Testis (tissue), 3 donors: ENCODE results near the gene CNTRL. TPM values are rescaled to one million over a fixed set of nuclear protein-coding genes. Genes with fewer than 3 reads are reported as not detected.
"Not testable (repeated sequence)": the region's sequence is repeated elsewhere in the genome, so short reads cannot be mapped to it uniquely, and the experiment has no call there.

Experiments
- DNase-seq: peaks from one replicate; pipeline ENCODE4 v3.0.0-alpha.2; 2019
- H3K27ac ChIP-seq, 2 donors: fragments of 200-600 bp; sonication (generic); one replicate each; pipeline ENCODE4 v1.5.1; 2019
- H3K27me3 ChIP-seq: fragments of 200-600 bp; sonication (generic); one replicate; pipeline ENCODE4 v1.5.1; 2019
- H3K36me3 ChIP-seq: fragments of 200-600 bp; sonication (generic); one replicate; pipeline ENCODE4 v1.5.1; 2017; ENCODE audit warnings: low read depth; ENCODE audit errors: missing control alignments
- H3K4me1 ChIP-seq: fragments of 200-600 bp; sonication (generic); one replicate; pipeline ENCODE4 v1.5.1; 2019
- H3K4me3 ChIP-seq, 2 donors: fragments of 200-600 bp; sonication (generic); one replicate each; pipeline ENCODE4 v1.5.1; 2017 to 2019
- H3K9me3 ChIP-seq: fragments of 200-600 bp; sonication (generic); one replicate; pipeline ENCODE4 v1.5.1; 2017
- POLR2A ChIP-seq: fragments of 450-650 bp; IDR thresholded peaks from one replicate; pipeline ENCODE4 v1.6.1; 2017; ENCODE audit warnings: antibody characterized with exemption, mild to moderate bottlenecking, moderate library complexity
- WGBS, 2 donors: methylation state at CpG; one replicate each; pipeline ENCODE4 v1.1.5; 2018; 5-methylcytosine and 5-hydroxymethylcytosine counted together
- intact Hi-C: fragments of 100-400 bp; cut with DNase I; formaldehyde crosslinking; loops from one replicate; pipeline ENCODE4 v1.15.1; 2023; ENCODE audit warnings: low total_unique reads
- polyA plus RNA-seq: library from polyadenylated mRNA; stranded (reverse); fragments of 350-450 nt; fragmentation: Illumina TruSeq; extraction: RNeasy Lipid Tissue Mini Kit (QIAGEN cat#74804); gene quantifications from one replicate; pipeline ENCODE4 v1.2.3, GENCODE V29; 2014; ENCODE audit warnings: low read depth, low replicate concordance; ENCODE audit not compliant: insufficient read depth
- total RNA-seq, 2 donors: library from RNA; depleted of rRNA; stranded (reverse); fragments of >200 nt; gene quantifications; one replicate each; pipeline ENCODE4 v1.2.3, GENCODE V29; 2016
- TF ChIP-seq, protein P1 (sequence below), 3 experiments: fragments of 450-650 bp in 2 of 3; fragments of 200-600 bp in 1 of 3; sonication (generic) in 1 of 3; IDR thresholded peaks; one replicate each; pipeline ENCODE4 v1.5.1; 2016 to 2019; ENCODE audit warnings: antibody characterized with exemption in 3 of 3, mild to moderate bottlenecking in 2 of 3, moderate library complexity in 1 of 3

Gene CNTRL
- total and polyA plus RNA-seq, 3 donors from 2014 or later, result 42.4 to 94.7 (median 57.7) TPM

DNA sequence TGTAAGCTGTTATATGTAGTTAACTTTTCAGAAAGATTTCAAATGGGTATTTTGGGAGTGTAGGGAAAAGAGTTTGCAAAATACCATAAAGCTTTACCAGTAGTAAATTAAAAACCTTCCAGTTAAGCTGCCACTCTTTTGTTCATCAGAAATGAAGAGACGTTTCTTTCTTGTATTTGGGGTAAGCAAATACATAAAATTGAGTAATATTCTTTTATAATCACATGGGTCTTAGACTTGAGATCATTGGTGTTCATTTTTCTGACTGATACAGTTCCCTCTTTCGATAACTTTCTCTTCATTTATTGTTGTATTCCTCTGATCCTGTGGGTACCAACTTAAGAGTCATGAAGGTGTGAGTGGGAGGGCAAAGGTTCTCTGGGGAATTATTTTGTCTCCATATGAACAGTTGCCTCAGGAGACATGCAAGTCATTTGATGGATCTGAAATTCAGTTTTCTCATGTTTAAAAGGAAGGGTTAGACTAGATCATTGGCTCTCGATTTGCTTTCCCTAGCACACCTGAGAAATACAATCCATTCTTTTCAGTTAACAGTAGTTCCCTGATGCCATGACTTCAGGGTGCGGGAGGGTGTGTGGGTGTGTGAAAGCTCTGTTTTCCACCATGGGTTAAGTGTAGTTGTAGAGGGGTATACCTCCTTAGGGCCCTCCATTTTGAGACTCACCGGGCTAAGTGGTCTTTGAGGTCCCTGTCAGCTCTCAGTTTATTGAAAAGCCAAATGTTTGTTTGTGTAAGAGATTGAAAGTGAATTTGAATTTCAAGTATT, 47.7 kb downstream of the CNTRL start:
- Histone ChIP-seq H3K27me3 (no peaks in the 10 kb centered on the region), H3K4me1 (no peaks in the 10 kb centered on the region), H3K36me3 (no peaks in the 10 kb centered on the region), H3K27ac (no peak overlapping the region), H3K9me3 (no peaks in the 10 kb centered on the region), H3K4me3 (peak overlapping the region; percentile 29 to 54)
- intact Hi-C loops, result no loop called here
- no peak for DNase-seq
- no peak for TF ChIP-seq POLR2A
- TF ChIP-seq, protein P1, sequence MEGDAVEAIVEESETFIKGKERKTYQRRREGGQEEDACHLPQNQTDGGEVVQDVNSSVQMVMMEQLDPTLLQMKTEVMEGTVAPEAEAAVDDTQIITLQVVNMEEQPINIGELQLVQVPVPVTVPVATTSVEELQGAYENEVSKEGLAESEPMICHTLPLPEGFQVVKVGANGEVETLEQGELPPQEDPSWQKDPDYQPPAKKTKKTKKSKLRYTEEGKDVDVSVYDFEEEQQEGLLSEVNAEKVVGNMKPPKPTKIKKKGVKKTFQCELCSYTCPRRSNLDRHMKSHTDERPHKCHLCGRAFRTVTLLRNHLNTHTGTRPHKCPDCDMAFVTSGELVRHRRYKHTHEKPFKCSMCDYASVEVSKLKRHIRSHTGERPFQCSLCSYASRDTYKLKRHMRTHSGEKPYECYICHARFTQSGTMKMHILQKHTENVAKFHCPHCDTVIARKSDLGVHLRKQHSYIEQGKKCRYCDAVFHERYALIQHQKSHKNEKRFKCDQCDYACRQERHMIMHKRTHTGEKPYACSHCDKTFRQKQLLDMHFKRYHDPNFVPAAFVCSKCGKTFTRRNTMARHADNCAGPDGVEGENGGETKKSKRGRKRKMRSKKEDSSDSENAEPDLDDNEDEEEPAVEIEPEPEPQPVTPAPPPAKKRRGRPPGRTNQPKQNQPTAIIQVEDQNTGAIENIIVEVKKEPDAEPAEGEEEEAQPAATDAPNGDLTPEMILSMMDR (IDR thresholded peaks at IDR 0.05), result no peak
- 48 to 65% methylated on average over 5 of the region's 5 CpGs for WGBS, 2 donors

GRCh38 chr9:121123816-121124535, 49.2 kb downstream of the CNTRL start:
- Histone ChIP-seq H3K36me3 (no peaks in the 10 kb centered on the region), H3K27ac (no peak overlapping the region), H3K4me3 (no peak overlapping the region), H3K9me3 (no peaks in the 10 kb centered on the region), H3K27me3 (no peaks in the 10 kb centered on the region), H3K4me1 (no peaks in the 10 kb centered on the region)
- TF ChIP-seq POLR2A, result no peak
- TF ChIP-seq, protein P1 (IDR thresholded peaks at IDR 0.05), result no peak
- intact Hi-C loops, result no loop called here
- 85 to 93% methylated on average over 5 of the region's 5 CpGs for whole genome bisulfite sequencing, 2 donors
- DNase-seq, result no peak

DNA sequence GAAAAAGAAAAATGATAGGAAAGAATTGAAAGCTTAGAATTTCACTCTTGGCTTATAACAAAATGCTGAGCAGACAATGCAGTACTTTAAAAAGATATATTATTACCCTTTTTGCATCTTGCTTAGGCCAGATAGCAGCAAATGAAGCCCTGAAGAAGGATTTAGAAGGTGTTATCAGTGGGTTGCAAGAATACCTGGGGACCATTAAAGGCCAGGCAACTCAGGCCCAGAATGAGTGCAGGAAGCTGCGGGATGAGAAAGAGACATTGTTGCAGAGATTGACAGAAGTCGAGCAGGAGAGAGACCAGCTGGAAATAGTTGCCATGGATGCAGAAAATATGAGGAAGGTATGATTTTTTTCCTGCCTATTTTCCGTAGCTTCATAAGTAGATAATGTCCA, 50.8 kb downstream of the CNTRL start:
- Histone ChIP-seq H3K36me3 (no peaks in the 10 kb centered on the region), H3K4me3 (no peak overlapping the region), H3K4me1 (no peaks in the 10 kb centered on the region), H3K27me3 (no peaks in the 10 kb centered on the region), H3K27ac (no peak overlapping the region), H3K9me3 (no peaks in the 10 kb centered on the region)
- 22 to 35% methylated on average over 3 of the region's 3 CpGs for WGBS, 2 donors
- intact Hi-C loops, result no loop called here
- DNase-seq, result no peak
- TF ChIP-seq, protein P1 (IDR thresholded peaks at IDR 0.05), result no peak
- no peak for TF ChIP-seq POLR2A

DNA sequence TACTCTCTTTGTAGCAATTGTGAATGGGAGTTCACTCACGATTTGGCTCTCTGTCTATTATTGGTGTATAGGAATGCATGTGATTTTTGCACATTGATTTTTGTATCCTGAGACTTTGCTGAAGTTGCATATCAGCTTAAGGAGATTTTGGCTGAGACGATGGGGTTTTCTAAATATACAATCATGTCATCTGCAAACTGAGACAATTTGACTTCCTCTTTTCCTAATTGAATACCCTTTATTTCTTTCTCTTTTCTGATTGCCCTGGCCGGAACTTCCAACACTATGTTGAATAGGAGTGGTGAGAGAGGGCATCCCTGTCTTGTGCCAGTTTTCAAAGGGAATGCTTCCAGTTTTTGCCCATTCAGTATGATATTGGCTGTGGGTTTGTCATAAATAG, 54.6 kb downstream of the CNTRL start:
- H3K9me3 ChIP-seq, H3K27me3 ChIP-seq, H3K4me1 ChIP-seq, DNase-seq, intact Hi-C loops, H3K36me3 ChIP-seq, H3K27ac ChIP-seq, H3K4me3 ChIP-seq: not testable (repeated sequence)
- 89 to 92% methylated on average over 3 of the region's 3 CpGs for WGBS, 2 donors

DNA sequence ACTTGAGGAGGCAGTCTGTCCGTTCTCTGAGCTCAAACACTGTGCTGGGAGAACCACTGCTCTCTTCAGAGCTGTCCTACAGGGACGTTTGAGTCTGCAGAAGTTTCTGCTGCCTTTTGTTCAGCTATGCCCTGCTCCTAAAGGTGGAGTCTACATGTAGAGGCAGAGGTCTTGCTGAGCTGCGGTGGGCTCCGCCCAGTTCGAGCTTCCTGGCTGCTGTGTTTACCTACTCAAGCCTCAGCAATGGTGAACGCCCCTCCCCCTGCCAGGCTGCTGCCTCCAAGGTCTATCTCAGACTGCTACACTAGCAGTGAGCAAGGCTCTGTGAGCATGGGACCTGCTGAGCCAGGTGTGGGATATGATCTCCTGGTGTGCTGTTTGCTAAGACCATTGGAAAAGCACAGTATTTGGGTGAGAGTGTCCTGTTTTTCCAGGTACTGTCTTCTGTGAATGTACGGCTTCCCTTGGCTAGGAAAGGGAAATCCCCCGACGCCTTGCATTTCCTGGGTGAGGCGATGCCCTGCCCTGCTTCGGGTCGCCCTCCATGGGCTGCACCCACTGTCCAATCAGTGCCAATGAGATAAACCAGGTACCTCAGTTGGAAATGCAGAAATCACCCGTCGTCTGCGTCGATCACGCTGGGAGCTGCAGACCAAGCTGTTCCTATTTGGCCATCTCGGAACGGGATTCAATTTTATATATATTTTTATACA, 58.5 kb downstream of the CNTRL start:
- no peak overlapping the region for H3K27ac ChIP-seq
- H3K36me3 ChIP-seq, result no peaks in the 10 kb centered on the region
- intact Hi-C loops, result no loop called here
- no peaks in the 10 kb centered on the region for H3K9me3 ChIP-seq
- no peak overlapping the region for H3K4me3 ChIP-seq
- H3K27me3 ChIP-seq, result no peaks in the 10 kb centered on the region
- WGBS, 2 donors, result 90 to 92% methylated on average over 19 of the region's 19 CpGs
- H3K4me1 ChIP-seq, result no peaks in the 10 kb centered on the region
- TF ChIP-seq, protein P1 (IDR thresholded peaks at IDR 0.05), result no peak
- no peak for TF ChIP-seq POLR2A
- DNase-seq, result no peak
